HCT116 (cell line): ENCODE measurements around the gene CTBP1.

Experiments used
- ATF3 ChIP-seq: IDR thresholded peaks from 2 replicates; pipeline ENCODE4 v1.6.1; 2012
- CTCF ChIP-seq, 3 experiments: fragments of 200-600 bp in 1 of 3; sonication (generic) in 1 of 3; IDR thresholded peaks in 2 of 3; conservative IDR thresholded peaks in 1 of 3; 2 replicates each; pipeline ENCODE4 v1.5.1; 2012 to 2017; ENCODE audit warnings: low read depth in 2 of 3, low read length in 2 of 3, antibody characterized with exemption in 1 of 3, borderline replicate concordance in 1 of 3, control low read depth in 1 of 3, mild to moderate bottlenecking in 1 of 3, mixed read lengths in 1 of 3, mixed run types in 1 of 3, moderate library complexity in 1 of 3; ENCODE audit not compliant: insufficient read depth in 1 of 3
- EZH2 ChIP-seq: fragments of 200-600 bp; sonication (generic); IDR thresholded peaks from 2 replicates; pipeline ENCODE4 v1.6.1; 2017; ENCODE audit warnings: antibody characterized with exemption, mixed run types
- EZH2phosphoT487 ChIP-seq: fragments of 200-600 bp; IDR thresholded peaks from 2 replicates; pipeline ENCODE4 v1.6.1; 2018; ENCODE audit warnings: antibody characterized with exemption, borderline replicate concordance
- MAX ChIP-seq: IDR thresholded peaks from 2 replicates; pipeline ENCODE4 v1.6.1; 2012
- POLR2A ChIP-seq: IDR thresholded peaks from 2 replicates; pipeline ENCODE4 v1.7.0; 2011; ENCODE audit warnings: borderline replicate concordance; ENCODE audit not compliant: insufficient read depth, insufficient read length; ENCODE audit errors: extremely low read depth
- POLR2AphosphoS5 ChIP-seq: IDR thresholded peaks from 2 replicates; pipeline ENCODE4 v1.6.1; 2011; ENCODE audit warnings: mild to moderate bottlenecking, low read depth, low read length, moderate library complexity
- RAD21 ChIP-seq: IDR thresholded peaks from 2 replicates; pipeline ENCODE4 v1.6.1; 2012; ENCODE audit warnings: low read depth, mild to moderate bottlenecking
- REST ChIP-seq: IDR thresholded peaks from 2 replicates; pipeline ENCODE4 v1.6.1; 2012; ENCODE audit warnings: low read depth
- SIN3A ChIP-seq: IDR thresholded peaks from 2 replicates; pipeline ENCODE4 v1.6.1; 2012; ENCODE audit warnings: low read depth
- SP1 ChIP-seq: IDR thresholded peaks from 2 replicates; pipeline ENCODE4 v1.6.1; 2012; ENCODE audit warnings: low read depth
- SRF ChIP-seq: IDR thresholded peaks from 2 replicates; pipeline ENCODE4 v1.6.1; 2012; ENCODE audit warnings: low read depth
- ZFX ChIP-seq: fragments of 450-650 bp; IDR thresholded peaks from 2 replicates; pipeline ENCODE4 v1.6.1; 2017

- no peak for TF ChIP-seq POLR2A
- TF ChIP-seq MAX: no peak
- no peak for TF ChIP-seq POLR2AphosphoS5
- TF ChIP-seq CTCF (IDR thresholded peaks at IDR 0.05 in 2 of 3, conservative IDR thresholded peaks at IDR 0.05 in 1 of 3; ENCODE audit: borderline replicate concordance in 1 of 3, insufficient read depth in 1 of 3, low read depth in 2 of 3, low read length in 2 of 3): no peak
- no peak for TF ChIP-seq ZFX
- TF ChIP-seq ATF3: no peak
- no peak for TF ChIP-seq EZH2
- no peak for TF ChIP-seq EZH2phosphoT487
- TF ChIP-seq SRF: no peak
- TF ChIP-seq SIN3A: no peak
- TF ChIP-seq SP1: no peak
- no peak for TF ChIP-seq REST
- TF ChIP-seq RAD21: no peak
These were observed 30.0 kb downstream of the CTBP1 start for GRCh38 chr4:1218634-1219565.
